ENCODE data around the gene SLC11A1.

SLC11A1 gene

DNA sequence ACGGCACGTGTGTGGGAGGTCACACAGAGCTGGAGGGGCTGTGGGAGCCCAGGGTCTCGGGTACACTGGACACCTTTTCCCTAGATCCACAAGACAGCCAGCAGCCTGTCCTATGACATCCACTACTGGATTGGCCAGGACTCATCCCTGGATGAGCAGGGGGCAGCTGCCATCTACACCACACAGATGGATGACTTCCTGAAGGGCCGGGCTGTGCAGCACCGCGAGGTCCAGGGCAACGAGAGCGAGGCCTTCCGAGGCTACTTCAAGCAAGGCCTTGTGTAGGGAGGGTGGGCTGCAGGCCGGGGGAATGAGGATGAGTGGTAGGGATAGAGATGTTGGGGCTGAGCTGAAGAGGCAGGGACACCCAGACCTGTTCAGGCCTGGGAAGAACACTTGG lies 43.5 kb downstream of the SLC11A1 start:
- no peaks in the 10 kb centered on the region for H3K4me1 Mint-ChIP-seq (ENCODE audit: low read depth)
- no peak overlapping the region for H3K4me3 Mint-ChIP-seq
- no peaks in the 10 kb centered on the region for H3K36me3 Mint-ChIP-seq (ENCODE audit: low read depth)
- H3K27ac Mint-ChIP-seq, result no peak overlapping the region
- H3K9me3 Mint-ChIP-seq, result no peaks in the 10 kb centered on the region
- H3K27me3 Mint-ChIP-seq, result no peaks in the 10 kb centered on the region

DNA sequence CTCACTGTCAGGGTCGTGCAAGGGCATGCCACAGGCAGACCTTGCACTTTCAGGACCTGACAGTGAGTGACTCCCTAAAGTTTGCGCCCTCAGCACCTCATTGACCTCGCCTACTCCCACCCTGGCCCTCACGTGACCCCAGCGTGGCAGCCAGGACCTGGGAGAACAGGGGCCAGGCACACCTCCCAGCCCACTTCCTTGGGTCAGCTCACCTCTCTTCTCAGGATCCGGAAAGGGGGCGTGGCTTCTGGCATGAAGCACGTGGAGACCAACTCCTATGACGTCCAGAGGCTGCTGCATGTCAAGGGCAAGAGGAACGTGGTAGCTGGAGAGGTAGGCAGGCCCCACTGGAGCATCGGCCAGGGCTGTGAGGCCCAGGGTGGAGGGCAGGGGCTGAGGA lies 45.7 kb downstream of the SLC11A1 start:
- Mint-ChIP-seq H3K9me3 (no peaks in the 10 kb centered on the region), H3K27me3 (no peaks in the 10 kb centered on the region), H3K36me3 (ENCODE audit: low read depth) (no peaks in the 10 kb centered on the region), H3K27ac (no peak overlapping the region), H3K4me3 (no peak overlapping the region), H3K4me1 (ENCODE audit: low read depth) (no peaks in the 10 kb centered on the region)

DNA sequence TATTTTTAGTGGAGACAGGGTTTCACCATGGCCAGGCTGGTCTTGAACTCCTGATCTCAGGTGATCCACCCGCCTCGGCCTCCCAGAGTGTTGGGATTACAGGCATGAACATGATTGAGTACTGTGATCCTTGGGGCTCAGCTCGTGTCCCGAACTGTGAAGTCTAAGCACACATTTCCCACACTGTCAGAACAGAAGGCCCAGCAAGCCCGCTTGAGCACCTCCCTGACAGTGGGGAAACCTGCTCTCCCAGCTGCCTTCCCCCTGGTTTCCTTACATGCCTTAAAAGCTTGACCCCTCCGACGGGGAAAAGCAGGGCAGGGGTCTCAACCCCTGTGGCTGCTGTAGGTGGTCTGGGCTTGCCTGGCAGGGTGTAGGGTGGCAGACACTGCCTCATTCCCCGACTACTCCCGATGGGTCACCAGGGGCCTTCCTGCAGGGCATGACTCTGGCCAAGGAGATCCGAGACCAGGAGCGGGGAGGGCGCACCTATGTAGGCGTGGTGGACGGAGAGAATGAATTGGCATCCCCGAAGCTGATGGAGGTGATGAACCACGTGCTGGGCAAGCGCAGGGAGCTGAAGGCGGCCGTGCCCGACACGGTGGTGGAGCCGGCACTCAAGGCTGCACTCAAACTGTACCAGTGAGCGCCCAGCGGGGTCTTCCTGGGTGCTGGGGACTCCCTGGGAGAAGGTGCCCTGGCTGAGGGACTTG lies 46.9 kb downstream of the SLC11A1 start:
- H3K4me1 Mint-ChIP-seq (ENCODE audit: low read depth), result no peaks in the 10 kb centered on the region
- H3K27me3 Mint-ChIP-seq, result no peaks in the 10 kb centered on the region
- no peak overlapping the region for H3K27ac Mint-ChIP-seq
- no peaks in the 10 kb centered on the region for H3K36me3 Mint-ChIP-seq (ENCODE audit: low read depth)
- H3K9me3 Mint-ChIP-seq, result no peaks in the 10 kb centered on the region
- no peak overlapping the region for H3K4me3 Mint-ChIP-seq

DNA sequence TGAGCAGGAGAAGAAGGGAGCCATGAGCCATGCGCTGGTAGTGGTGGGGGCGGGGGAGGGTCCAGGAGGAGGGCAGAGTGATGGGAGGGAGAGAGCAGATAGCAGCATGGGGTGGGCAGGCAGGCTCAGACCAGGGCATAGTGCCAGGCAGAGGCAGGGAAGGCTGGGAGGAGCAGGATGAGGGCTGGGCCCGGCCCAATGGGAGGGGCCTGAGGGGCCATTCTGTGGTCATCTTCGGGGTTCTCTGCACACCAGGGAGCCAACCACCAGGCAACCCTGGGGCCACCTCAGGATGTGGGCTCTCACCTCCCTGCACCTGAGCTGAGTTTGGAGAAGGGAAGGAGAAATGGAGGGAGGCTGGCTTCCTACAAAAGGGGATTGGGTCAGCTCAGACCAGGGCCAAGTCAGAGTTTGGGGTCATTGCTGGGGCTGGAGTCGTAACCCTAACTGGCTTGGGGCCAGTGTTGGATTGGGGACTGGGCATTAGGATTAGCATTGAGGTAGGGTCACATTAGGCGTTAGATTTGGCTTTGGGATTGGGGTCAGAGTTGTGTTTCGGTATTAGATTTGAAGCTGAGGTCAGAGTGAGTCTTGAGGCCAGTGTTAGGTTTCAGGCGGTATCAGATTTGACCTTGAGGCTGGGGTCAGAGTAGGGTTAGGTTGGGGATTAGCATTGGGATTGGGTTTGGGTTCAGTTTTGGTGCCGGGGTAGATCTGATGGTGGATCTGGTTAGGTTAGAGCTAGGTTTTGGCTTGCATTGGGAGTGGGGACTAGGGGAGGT lies 48.0 kb downstream of the SLC11A1 start:
- Mint-ChIP-seq H3K27ac (no peak overlapping the region), H3K4me1 (ENCODE audit: low read depth) (no peaks in the 10 kb centered on the region), H3K9me3 (no peaks in the 10 kb centered on the region)

DNA sequence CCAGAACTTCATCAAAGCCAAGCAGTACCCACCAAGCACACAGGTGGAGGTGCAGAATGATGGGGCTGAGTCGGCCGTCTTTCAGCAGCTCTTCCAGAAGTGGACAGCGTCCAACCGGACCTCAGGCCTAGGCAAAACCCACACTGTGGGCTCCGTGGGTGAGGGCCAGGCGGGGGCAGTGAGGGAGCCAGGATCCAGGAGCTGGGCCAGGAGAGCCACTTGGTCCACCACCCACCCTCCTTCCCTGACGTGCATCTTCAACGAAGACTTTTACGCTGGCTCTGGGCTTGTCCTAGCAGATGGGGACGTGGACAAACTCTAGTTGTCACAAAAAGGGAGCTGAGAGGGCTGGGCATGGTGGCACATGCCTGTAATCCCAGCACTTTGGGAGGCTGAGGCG lies 48.6 kb downstream of the SLC11A1 start:
- Mint-ChIP-seq H3K4me3 (no peak overlapping the region), H3K27ac (no peak overlapping the region), H3K27me3 (no peaks in the 10 kb centered on the region), H3K9me3 (no peaks in the 10 kb centered on the region), H3K4me1 (ENCODE audit: low read depth) (no peaks in the 10 kb centered on the region), H3K36me3 (ENCODE audit: low read depth) (no peaks in the 10 kb centered on the region)

More for the DNA sequence above, 48.0 kb downstream of the SLC11A1 start:
- H3K4me3 Mint-ChIP-seq, result no peak overlapping the region
- H3K36me3 Mint-ChIP-seq (ENCODE audit: low read depth), result no peaks in the 10 kb centered on the region
- H3K27me3 Mint-ChIP-seq, result no peaks in the 10 kb centered on the region

DNA sequence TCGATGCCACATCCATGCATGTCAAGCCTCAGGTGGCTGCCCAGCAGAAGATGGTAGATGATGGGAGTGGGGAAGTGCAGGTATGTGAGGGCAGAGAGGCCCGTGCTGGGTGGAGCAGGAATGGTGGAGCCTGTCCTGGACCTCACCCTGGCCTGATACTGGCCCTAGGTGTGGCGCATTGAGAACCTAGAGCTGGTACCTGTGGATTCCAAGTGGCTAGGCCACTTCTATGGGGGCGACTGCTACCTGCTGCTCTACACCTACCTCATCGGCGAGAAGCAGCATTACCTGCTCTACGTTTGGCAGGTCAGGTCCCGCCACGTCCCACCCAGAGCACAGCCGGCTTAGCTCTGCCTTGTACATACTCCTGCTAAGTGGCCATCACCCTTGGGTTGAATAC lies 49.8 kb downstream of the SLC11A1 start:
- Mint-ChIP-seq H3K4me1 (ENCODE audit: low read depth) (no peaks in the 10 kb centered on the region), H3K27me3 (no peaks in the 10 kb centered on the region), H3K27ac (no peak overlapping the region), H3K9me3 (no peaks in the 10 kb centered on the region), H3K36me3 (ENCODE audit: low read depth) (no peaks in the 10 kb centered on the region), H3K4me3 (no peak overlapping the region)

DNA sequence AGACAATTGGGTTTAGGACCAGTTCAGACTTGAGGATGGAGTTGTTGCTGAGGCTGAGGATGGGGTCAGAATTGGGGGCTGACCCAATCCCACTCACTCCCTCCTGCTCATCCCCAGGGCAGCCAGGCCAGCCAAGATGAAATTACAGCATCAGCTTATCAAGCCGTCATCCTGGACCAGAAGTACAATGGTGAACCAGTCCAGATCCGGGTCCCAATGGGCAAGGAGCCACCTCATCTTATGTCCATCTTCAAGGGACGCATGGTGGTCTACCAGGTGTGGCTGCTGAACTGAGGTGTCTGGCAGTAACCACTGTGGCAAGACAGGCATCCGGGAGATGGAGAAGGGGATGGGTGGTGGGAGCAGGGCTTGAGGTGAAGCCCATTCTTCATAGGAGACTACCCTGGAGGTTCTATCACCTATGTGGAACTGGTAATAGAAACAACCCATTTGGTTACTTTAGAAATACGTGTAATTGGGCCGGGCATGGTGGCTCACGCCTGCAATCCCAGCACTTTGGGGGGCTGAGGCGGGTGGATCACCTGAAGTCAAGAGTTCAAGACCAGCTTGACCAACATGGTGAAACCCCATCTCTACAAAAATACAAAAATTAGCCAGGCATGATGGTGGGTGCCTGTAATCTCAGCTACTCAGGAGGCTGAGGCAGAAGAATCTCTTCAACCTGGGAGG lies 50.7 kb downstream of the SLC11A1 start:
- Mint-ChIP-seq H3K4me1 (ENCODE audit: low read depth) (no peaks in the 10 kb centered on the region), H3K36me3 (ENCODE audit: low read depth) (no peaks in the 10 kb centered on the region), H3K9me3 (no peaks in the 10 kb centered on the region), H3K27me3 (no peaks in the 10 kb centered on the region), H3K4me3 (no peak overlapping the region), H3K27ac (no peak overlapping the region)

DNA sequence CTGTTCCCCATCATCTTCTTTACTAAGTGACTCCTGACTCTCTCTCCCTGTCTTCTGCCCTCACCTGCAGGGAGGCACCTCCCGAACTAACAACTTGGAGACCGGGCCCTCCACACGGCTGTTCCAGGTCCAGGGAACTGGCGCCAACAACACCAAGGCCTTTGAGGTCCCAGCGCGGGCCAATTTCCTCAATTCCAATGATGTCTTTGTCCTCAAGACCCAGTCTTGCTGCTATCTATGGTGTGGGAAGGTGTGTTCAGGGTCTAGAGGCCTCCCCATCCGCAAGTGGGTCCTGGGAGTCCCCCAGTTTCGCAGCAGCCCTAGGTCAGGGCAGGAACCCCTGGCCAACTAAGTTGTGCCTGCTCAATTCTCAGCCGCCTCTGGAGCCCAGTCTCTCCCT lies 52.4 kb downstream of the SLC11A1 start:
- H3K4me1 Mint-ChIP-seq (ENCODE audit: low read depth), result peaks cover 3% of the 10 kb centered on the region
- H3K9me3 Mint-ChIP-seq, result no peaks in the 10 kb centered on the region
- no peak overlapping the region for H3K27ac Mint-ChIP-seq

DNA sequence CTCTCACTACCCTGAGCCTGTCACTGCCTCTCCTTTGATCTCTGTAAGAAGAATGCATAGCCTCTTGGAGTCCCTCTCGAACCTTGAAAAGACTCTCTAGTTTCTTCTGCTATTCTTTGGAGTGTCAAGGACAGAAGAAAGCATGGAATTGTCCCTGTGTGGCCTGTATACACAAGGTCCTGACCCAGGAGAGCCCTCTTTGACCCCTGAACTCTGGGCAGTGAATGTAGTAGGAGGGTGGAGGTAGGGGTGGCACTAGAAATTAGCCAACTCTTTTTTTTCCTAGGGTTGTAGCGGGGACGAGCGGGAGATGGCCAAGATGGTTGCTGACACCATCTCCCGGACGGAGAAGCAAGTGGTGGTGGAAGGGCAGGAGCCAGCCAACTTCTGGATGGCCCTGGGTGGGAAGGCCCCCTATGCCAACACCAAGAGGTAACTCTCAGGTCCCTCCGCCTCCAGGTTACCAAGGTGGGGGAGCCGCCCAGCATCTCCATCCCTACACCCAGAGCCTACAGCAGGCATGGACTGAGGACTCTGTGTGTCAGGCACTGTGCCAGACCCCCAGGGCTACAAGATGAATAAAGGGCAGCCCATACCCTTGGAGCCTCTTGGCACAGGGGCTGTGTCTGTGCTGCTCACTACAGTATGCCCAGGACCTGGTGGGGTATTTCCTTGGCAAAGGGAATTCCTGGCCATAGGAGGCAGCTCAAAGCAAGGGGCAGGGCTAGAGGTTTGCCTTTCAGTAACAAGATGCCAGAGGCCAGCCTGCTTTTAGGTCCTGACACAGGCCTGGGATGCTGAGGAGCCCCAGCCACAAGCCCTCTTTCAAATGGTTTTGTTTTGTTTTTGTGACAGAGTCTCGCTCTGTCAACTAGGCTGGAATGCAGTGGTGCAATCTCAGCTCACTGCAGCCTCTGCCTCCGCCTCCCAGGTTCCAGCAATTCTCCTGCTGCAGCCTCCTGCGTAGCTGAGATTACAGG lies 53.2 kb downstream of the SLC11A1 start:
- H3K9me3 Mint-ChIP-seq, result no peaks in the 10 kb centered on the region
- H3K27ac Mint-ChIP-seq, result no peak overlapping the region
- no peaks in the 10 kb centered on the region for H3K36me3 Mint-ChIP-seq (ENCODE audit: low read depth)
- H3K4me1 Mint-ChIP-seq (ENCODE audit: low read depth), result peaks cover 3% of the 10 kb centered on the region
- no peak overlapping the region for H3K4me3 Mint-ChIP-seq
- H3K27me3 Mint-ChIP-seq, result no peaks in the 10 kb centered on the region

More for the DNA sequence above, 52.4 kb downstream of the SLC11A1 start:
- no peaks in the 10 kb centered on the region for H3K27me3 Mint-ChIP-seq
- no peaks in the 10 kb centered on the region for H3K36me3 Mint-ChIP-seq (ENCODE audit: low read depth)
- no peak overlapping the region for H3K4me3 Mint-ChIP-seq

DNA sequence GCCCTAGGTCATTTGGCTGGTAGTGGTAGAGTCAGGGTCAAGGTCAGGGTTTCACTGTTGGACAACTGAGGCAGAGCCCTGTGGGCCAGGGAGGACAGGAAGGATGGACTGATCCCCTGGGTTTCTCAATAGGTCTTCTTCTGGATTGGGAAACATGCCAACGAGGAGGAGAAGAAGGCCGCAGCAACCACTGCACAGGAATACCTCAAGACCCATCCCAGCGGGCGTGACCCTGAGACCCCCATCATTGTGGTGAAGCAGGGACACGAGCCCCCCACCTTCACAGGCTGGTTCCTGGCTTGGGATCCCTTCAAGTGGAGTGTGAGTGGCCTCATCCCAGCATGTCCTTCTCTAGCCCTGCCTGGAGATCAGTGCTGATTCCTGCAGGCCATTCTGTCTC lies 54.9 kb downstream of the SLC11A1 start:
- Mint-ChIP-seq H3K4me3 (no peak overlapping the region), H3K9me3 (no peaks in the 10 kb centered on the region), H3K36me3 (ENCODE audit: low read depth) (no peaks in the 10 kb centered on the region), H3K4me1 (ENCODE audit: low read depth) (peaks cover 3% of the 10 kb centered on the region), H3K27ac (no peak overlapping the region), H3K27me3 (no peaks in the 10 kb centered on the region)

DNA sequence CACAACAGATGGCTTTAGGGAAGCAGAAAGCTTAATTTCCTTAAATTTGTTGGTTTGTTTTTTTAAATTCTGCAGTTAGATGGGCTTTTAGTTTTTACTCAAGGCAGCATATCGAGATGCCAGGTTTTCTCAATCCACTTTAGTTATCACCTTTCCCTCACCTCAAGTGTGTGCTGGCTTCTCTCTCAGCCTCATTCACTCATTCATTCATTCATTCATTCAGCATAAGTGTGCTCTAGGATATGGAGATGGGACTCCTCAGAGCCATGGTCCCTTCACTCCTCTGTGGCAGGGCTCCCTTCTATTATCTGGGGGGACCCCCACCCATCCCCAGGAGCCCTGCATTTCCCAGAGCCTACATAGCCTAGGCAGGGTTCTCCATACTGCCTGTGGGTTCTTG lies 55.9 kb downstream of the SLC11A1 start:
- H3K36me3 Mint-ChIP-seq (ENCODE audit: low read depth), result no peaks in the 10 kb centered on the region
- no peaks in the 10 kb centered on the region for H3K9me3 Mint-ChIP-seq
- no peaks in the 10 kb centered on the region for H3K27me3 Mint-ChIP-seq
- H3K4me1 Mint-ChIP-seq (ENCODE audit: low read depth), result peaks cover 3% of the 10 kb centered on the region
- H3K4me3 Mint-ChIP-seq, result no peak overlapping the region
- H3K27ac Mint-ChIP-seq, result no peak overlapping the region

DNA sequence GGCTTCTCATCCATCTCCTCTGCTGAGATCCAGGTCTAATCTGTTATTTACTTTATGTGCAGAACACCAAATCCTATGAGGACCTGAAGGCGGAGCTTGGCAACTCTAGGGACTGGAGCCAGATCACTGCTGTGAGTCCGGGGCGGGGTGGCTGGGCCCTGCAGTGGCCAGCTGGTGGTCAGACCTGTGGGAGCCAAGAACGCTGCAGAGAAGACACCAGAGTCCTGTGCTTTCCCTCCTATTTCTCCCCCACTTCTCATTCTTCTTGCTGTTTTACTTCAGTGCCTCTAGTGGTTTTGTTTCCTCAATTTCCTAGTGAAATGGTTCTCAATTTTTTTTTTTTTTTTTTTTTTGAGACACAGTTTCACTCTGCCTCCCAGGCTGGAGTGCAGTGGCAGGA lies 56.5 kb downstream of the SLC11A1 start:
- H3K4me1 Mint-ChIP-seq (ENCODE audit: low read depth), result peaks cover 3% of the 10 kb centered on the region
- no peaks in the 10 kb centered on the region for H3K27me3 Mint-ChIP-seq
- no peak overlapping the region for H3K4me3 Mint-ChIP-seq
- H3K9me3 Mint-ChIP-seq, result no peaks in the 10 kb centered on the region
- H3K27ac Mint-ChIP-seq, result no peak overlapping the region
- no peaks in the 10 kb centered on the region for H3K36me3 Mint-ChIP-seq (ENCODE audit: low read depth)

DNA sequence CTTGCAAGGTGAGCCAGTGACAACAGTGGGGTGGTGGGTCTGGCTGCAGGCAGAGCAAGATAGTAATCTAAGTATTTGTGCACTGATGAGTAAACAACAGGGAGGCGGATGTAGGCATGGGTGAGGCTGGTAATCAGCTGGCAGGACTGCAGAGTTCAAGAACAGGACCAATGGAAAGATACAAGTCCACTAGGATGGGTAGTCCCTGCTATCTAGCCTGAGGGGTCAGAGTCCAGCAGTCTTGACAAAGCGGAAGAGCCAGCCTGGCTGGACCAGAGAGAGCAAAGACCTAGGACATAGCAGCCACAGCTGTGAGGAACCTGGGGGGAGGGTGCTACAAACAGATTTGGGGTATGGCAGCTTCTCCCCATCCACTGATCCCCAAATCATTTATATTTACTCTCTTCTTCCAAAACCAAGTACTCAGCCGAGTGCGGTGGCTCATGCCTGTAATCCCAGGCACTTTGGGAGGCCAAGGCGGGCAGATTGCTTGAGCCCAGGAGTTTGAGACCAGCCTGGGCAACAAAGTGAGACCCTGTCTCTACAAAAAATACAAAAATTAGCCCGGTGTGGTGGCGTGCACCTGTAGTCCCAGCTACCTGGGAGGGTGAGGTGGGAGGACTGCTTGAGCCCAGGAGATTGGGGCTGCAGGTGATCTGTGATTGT lies 62.8 kb downstream of the SLC11A1 start:
- no peak overlapping the region for H3K4me3 Mint-ChIP-seq
- peaks cover 19% of the 10 kb centered on the region for H3K36me3 Mint-ChIP-seq (ENCODE audit: low read depth)
- no peaks in the 10 kb centered on the region for H3K9me3 Mint-ChIP-seq
- H3K27ac Mint-ChIP-seq, result no peak overlapping the region
- H3K4me1 Mint-ChIP-seq (ENCODE audit: low read depth), result no peaks in the 10 kb centered on the region
- no peaks in the 10 kb centered on the region for H3K27me3 Mint-ChIP-seq

DNA sequence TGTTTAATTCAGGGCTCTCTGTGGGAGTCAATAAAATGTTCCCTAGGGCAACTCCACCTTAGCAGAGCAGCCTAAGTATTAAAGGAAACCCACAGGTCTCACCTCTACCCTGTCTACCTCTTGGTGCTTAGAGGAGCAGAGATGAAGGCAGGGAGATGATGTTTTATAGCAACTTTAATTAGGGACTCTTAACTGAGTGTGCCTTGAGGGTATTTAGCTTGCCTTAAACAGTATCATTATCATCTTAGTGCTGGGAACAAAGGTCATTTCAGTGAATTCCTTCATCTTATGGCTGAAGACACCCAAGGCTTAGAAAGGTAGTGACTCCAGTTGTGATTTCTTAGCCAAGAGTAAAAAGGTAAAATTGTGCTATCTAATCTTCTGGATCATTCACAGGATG lies 63.5 kb downstream of the SLC11A1 start:
- Mint-ChIP-seq H3K9me3 (no peaks in the 10 kb centered on the region), H3K27me3 (no peaks in the 10 kb centered on the region), H3K27ac (no peak overlapping the region), H3K4me3 (no peak overlapping the region), H3K4me1 (ENCODE audit: low read depth) (no peaks in the 10 kb centered on the region), H3K36me3 (ENCODE audit: low read depth) (peaks cover 26% of the 10 kb centered on the region)
